GM12872 (cell line): ENCODE data around the gene CCDC73.

Experiments
- TF ChIP-seq, protein P1 (sequence below): IDR thresholded peaks from 3 replicates; pipeline ENCODE4 v1.5.1; 2011; ENCODE audit warnings: low read depth, mild to moderate bottlenecking, low read length, moderate library complexity; ENCODE audit not compliant: insufficient read depth

Gene CCDC73

DNA sequence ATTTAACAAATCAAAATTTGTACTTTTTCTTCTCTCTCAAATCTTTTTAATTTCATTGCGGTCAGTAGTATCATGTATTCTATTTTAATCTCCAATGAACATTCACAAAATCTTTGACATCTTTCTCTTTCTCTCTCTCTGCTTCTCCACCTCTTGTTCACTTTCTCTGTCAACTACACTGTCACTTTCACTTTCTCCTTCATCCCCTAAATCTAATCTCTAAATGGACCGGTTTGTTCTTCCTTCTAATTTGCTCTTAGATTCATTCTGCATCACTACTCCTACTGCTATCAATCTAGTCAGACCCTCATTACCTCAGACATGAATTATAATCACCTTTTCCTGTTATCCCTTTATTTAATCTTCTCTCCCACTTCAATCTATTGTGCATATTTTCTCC lies 18.6 kb downstream of the CCDC73 start:
- TF ChIP-seq, protein P1, sequence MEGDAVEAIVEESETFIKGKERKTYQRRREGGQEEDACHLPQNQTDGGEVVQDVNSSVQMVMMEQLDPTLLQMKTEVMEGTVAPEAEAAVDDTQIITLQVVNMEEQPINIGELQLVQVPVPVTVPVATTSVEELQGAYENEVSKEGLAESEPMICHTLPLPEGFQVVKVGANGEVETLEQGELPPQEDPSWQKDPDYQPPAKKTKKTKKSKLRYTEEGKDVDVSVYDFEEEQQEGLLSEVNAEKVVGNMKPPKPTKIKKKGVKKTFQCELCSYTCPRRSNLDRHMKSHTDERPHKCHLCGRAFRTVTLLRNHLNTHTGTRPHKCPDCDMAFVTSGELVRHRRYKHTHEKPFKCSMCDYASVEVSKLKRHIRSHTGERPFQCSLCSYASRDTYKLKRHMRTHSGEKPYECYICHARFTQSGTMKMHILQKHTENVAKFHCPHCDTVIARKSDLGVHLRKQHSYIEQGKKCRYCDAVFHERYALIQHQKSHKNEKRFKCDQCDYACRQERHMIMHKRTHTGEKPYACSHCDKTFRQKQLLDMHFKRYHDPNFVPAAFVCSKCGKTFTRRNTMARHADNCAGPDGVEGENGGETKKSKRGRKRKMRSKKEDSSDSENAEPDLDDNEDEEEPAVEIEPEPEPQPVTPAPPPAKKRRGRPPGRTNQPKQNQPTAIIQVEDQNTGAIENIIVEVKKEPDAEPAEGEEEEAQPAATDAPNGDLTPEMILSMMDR: no peak

DNA sequence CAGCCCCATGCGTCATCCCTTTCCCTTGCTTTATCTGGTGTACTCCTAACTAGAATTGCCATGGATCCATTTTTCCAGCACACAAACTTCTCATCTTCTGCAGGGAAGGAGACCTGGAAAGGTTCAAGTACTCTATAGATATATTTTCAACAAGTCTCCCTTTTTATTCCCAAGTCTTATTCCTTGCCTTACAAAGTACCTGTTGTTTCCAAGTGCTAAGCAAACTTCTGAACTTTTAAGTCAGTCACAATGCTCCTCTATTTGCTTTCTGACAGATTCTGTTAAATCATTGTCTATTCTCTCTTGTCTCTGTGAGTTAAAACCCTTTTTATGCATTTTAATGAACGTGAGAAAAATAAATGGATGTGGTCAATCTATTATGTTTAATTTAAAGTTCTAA lies 20.4 kb downstream of the CCDC73 start:
- TF ChIP-seq, protein P1: no peak

DNA sequence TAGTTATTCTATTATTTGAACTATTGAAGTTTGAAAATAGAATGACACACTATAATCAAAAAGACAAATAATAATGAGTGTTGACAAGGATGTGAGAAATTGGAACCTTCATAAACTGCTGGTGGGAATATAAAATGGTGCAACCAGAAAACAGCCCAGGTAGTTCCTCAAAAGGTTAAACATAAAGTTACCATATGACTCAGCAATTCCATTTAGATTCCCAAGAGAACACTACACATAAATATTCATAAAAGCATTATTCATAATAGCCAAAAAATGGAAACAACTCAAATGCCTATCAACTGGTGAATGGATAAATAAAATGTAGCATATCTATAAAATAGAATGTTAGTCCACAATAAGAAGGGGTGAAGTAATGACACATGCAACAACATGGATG lies 21.7 kb downstream of the CCDC73 start:
- TF ChIP-seq, protein P1: no peak

DNA sequence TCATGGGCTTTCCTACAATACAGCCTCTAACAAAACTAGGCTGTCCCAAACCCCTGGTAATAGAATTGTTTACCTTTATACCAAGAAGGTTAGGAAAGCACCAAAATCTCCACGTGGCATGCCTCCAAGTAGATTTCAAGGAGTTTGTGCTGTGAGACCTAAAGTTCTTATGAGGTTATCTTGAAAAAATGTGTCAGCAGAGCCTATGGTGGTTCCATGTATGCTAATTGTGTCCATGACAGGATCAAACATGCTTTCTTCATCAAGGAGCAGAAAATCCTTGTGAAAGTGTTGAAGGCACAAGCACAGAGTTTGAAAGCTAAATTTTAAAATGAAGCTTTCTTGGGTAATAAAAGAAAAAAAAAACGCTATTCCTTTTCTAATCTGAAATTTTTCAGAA lies 36.2 kb downstream of the CCDC73 start:
- TF ChIP-seq, protein P1: no peak

DNA sequence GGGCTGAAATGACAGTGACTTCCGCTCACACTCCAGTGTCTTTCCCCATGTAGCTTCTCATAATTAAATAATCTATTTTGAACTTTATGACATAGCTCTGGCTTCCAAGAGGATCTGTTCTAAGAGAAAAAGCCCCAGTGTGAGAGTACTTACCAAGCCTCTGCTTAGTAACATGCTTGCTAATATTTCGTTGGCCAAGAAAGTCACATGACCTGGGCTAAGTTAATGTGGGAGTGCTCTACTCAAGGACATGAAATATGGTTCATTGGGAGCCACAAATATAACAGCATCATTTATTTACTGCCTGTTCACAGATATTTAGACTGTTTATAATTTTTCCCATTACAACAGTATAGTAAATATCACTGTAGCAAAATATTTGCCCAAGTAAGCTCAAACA lies 42.5 kb downstream of the CCDC73 start:
- TF ChIP-seq, protein P1: no peak

DNA sequence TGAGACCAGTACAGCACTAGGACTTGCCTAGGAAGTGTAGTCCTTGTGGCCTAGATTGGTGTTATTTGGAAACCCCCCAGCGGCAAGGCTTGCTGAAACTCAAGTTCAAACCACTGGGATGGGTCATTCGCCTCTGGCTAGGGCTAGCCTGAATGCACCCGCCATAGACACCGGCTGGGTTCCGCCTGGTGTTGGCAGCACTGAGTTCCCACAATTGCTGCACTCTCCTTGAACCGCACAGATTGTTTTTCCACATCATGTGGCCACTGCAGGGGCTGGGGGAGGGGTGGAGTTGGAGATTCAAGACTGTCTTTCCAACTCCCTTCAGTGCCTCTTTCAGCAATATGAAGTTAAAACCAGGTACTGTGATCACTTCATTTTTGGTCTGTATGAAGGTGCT lies 43.1 kb downstream of the CCDC73 start:
- TF ChIP-seq, protein P1: no peak

DNA sequence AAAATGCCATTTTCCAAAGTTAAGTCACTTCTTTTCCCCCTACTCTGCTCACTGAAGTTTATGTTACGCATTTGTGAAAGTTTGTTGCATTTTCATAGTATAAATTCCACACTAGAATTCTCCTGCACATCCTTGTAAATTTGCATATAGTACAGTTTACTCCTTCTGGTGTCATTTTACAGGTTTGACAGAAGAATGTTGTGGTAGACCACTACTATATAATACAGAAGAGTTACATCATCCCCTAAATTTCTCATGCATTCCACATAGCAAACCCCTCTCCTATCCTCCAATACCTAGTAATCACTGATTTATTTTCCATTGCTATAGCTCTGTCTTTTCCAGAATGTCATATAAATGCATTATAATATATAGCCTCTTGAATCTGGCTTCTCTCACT lies 64.5 kb downstream of the CCDC73 start:
- TF ChIP-seq, protein P1: no peak

DNA sequence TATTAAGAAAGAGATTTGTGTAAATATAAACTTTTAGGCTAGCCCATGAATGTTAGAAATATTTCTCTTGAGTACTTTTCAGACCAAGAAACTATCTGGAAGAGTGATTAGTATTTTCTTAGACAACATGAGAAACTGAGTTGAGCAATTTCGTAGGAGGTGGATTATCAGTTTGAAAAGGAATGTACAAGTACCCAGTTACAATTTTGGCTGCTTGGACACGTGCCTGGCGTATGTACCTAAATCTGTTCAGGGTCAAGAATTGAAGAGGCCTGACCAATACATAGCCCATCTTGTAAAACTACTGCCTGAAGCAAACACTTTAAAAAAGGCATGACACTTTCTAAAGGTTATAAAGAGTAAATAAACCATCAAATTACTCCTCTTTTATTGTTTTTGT lies 71.1 kb downstream of the CCDC73 start:
- TF ChIP-seq, protein P1: no peak
